ENCODE results near the gene SULF2. TPM values are rescaled to one million over a fixed set of nuclear protein-coding genes. Genes with fewer than 3 reads are reported as not detected.

The SULF2 gene
- total RNA-seq, 1 donor from 2014 or later: 39.7 TPM

DNA sequence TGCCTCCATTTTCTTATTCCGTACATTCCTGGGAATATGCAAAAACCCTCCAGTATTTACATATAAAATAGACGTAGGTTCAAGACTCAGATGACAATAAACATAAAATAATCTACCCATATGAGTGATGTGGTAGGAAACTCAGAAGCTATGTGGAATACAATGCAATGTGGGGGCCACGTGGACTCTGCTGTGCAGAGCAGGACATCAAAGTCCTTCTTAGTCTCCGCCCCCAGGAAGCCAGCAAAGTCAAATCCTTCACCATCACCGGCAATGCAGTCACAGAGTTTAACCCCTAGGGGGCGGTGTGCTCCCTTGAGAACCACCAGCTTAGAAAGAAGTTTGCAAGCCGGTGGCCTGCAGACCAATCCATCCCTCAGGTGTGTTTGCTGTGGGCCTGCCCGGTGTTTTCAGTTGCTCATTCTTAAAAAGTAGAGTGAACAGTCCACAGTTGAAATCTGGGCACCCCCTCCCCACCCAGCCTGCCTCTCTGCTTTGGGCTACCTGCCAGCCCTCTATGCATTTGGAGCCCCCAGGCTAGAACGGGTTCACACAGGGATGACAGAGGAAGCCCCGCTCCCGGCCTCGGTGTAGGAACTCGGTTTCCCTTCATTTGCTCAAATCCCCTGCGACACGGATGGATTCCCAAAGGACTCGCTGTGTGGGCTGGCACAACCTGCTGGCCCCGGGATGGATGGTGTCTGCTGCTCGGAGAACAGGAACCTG lies 59.9 kb downstream of the SULF2 start:
- intact Hi-C loops (cut with DNase I): loop anchor here (2.0 to 10.0 kb wide), 3 partner anchors 57 to 895 kb away; no protein-coding TSS in a partner anchor
- peak; percentile 89 for DNase-seq (ENCODE audit: low spot score)

DNA sequence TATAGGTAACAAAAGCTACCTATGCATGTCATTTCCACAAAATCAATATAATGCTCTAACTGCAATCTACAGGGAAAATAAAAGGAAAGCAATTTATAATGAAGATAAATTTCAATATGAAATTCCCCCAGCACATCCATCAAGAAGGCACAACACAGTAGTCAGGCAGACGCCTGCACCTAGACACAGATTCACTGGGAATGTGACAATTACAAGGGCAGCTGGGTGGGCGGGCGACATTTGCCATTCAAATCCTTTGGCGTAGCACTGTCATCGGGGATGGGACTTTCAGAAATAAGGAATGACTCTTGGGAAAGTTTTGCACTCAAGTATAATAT lies 60.4 kb downstream of the SULF2 start:
- no peak for DNase-seq (ENCODE audit: low spot score)
- intact Hi-C loops (cut with DNase I): loop anchor here (2.0 to 10.0 kb wide), 3 partner anchors 57 to 896 kb away; no protein-coding TSS in a partner anchor

DNA sequence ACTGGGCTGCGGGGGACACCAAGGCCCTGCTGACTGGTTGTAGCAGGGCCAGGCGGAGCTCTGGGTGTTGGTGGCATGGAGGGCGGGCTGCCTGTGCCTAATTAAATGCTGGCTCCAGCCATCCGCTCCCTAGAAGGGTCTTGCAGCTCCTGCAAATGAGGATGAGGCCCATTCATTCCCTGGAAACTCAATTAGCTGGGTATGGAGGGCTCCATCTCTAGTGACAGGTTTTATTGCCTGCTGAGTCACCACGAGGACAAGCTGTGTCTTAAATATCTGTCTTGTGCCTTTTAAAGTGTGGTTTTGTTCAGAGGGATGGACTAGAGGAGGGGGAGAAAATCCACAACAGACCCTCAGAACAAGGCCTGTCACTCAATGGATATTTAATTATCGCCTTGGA lies 60.9 kb downstream of the SULF2 start:
- intact Hi-C loops (cut with DNase I): loop anchor here (2.0 to 10.0 kb wide), 2 partner anchors 570 to 896 kb away; no protein-coding TSS in a partner anchor
- DNase-seq (ENCODE audit: low spot score): no peak

DNA sequence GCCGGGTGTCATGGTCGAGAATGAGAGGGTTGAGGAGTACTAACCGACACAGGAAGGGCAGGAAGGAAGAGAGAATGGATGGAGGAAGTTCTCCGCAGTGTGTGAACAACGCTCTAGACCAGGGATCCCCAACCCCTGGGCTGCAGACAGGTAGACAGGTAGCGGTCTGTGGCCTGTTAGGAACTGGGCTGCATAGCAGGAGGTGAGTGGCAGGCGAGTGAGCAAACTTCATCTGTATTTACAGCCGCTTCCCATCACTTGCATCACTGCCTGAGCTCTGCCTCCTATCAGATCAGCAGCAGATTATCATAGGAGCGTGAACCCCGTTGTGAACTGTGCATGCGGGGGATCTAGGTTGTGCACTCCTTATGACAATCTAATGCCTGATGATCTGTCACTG lies 62.0 kb downstream of the SULF2 start:
- intact Hi-C loops (cut with DNase I): loop anchor here (10.0 kb wide), 1 partner anchor 571 kb away; no protein-coding TSS in a partner anchor

DNA sequence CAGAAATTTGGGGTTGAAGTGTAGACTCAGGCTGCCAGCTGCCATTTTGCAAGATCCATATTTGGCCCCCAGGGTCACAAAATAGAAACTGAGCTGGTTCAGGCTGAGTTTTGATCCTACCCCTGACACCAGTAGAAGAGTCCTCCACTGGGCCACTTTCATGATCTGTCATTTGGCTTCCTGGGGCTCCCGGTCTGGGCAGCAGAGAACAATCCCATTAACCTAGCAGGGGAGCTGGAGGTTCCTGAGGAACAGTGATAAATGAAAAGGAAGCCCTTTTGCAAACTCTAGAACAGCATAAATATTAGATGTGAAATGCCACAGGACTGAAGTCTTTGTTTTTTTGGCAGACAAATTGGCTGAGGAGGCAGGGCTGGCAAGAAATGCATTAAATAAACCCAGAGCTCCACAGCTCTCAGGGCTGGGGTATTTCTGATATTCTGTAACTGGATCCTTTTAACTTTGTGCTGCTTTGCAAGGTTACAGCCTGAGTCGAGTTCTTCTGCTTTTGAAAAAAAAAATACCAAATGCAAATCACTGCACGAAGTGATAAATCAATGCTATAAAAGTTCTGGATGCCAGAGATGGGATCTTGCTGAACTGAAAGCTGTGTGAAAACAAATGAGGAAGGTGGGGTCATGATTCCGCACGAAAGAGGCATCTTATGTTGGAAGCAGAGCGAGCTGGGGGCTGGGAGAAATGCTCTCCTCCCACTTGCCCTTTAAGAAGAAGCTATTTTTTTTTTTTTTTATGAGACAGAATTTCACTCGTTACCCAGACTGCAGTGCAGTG lies 64.4 kb downstream of the SULF2 start:
- no peak for DNase-seq (ENCODE audit: low spot score)
- intact Hi-C loops (cut with DNase I): loop anchor here (10.0 kb wide), 1 partner anchor 574 kb away; no protein-coding TSS in a partner anchor

More for the DNA sequence above, 62.0 kb downstream of the SULF2 start:
- DNase-seq (ENCODE audit: low spot score): no peak

DNA sequence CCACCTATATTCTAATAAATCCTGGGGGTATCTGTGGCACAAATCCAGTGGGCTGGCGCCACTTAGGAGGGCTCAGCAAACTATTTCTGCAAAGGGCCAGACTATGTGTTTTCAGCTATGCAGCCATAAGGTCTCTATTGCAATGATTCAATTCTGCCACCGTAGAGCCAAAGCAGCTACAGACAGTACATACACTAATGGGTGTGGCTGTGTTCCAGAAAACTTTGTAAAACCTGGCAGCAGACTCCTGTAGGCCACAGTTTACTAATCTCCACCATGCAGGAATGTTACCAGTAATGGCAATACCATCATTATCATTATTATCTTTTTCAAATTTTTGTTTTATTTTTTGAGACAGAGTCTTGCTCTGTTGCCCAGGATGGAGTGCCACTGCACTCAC lies 65.7 kb downstream of the SULF2 start:
- intact Hi-C loops (cut with DNase I): loop anchor here (10.0 kb wide), 1 partner anchor 575 kb away; no protein-coding TSS in a partner anchor
- no peak for DNase-seq (ENCODE audit: low spot score)

DNA sequence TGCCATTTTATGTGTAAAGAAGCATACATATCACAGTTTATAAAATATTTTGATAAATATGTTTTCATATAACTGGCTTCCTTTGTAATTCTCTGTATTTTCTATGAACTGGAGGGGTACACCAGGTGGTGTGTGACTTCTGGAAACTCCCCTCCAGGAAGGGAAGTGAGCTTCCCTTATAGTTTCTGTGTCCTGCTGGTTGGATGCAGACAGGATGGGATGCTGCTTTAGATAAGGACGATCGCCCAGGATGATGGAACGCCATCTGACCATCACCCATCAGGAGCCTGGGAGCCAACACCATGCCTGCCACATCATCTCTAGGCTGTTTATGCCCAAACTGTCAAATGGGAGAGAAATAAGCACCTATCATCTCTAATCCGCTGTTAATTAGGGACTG lies 66.1 kb downstream of the SULF2 start:
- DNase-seq (ENCODE audit: low spot score): no peak
- intact Hi-C loops (cut with DNase I): no loop called here

DNA sequence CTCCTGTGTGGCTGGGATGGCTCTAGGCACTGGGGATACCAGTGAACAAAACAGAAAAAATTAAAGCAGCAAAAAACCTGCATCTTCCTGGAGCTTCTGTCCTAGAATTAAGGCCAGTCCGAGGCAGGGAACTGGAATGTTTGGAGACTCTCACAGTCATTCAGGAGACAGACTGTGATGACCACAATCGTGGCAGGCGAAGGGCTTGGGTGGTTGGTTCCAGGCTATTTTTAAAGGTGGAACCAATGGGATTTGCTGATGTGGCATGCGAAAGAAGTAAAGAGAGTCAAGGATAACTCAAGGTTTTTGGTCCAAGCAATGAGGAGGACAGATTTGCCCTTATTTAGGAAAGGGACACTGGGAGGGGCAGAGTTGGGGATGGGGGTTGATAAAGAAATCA lies 66.9 kb downstream of the SULF2 start:
- no peak for DNase-seq (ENCODE audit: low spot score)
- intact Hi-C loops (cut with DNase I): no loop called here

DNA sequence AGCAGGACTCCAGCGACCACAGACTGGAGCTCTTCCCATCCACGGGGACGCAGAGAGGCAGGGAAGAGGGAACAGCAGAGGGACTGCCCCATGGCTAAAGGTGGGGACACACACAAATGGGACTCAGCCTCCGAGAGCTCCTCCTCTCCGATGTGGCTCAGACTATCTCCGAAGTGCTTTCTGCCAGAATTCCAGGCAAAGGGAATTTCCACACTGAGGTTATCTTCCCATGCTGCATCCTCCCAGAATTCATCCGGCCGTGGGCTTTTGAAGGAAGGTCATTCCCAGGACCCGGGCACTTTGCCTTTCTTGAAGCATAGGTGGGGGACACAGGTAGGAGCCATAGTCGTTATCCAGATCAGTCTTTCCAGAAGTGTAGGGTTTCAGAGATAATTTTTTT lies 67.9 kb downstream of the SULF2 start:
- no peak for DNase-seq (ENCODE audit: low spot score)

DNA sequence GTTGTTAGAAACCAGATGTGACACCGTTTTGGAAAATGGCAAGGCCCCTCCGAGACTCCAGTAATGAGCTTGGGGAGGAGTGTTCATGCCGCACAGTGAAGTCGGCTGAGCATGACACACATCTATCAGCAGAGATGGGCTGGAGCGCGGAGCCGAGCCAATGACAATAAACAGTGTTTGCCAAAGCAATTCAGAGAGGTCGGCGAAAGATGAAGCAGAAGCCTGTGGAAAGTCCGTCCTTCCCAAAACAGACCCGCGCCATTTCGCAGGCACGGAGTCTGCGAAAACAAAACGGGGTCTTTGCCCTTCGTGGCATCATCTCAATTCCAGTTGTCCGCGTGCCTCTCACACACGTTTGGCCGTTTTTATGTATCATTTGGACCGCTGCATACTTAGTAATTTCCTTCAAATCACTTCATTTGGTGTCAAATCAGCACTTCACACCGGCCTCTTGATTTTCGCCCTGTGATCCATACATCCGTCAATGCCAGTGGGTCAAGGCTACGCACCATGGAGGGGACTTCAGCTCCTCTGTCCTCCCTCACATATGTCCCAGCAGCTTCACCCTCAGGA lies 71.3 kb downstream of the SULF2 start:
- intact Hi-C loops (cut with DNase I): no loop called here
- DNase-seq (ENCODE audit: low spot score): no peak

More for the DNA sequence above, 67.9 kb downstream of the SULF2 start:
- intact Hi-C loops (cut with DNase I): no loop called here

DNA sequence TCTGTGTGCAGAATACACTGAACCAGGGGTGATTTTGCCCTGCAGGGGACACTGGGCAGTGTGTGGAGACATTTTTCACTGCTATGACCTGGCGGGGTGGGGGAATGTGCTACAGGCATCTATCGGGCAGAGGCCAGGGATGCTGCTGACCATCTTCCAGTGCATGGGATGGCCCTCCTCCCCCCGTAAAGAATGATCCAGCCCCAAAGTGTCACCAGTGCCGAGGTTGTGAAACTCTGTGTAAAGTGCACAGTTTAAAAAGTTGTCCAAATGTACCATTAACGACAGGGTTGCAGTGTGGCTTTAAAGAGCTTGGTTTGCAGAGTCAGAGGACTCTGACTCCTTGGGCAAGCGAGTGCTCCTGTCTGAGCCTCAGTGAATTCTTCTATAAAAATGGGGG lies 72.1 kb downstream of the SULF2 start:
- intact Hi-C loops (cut with DNase I): no loop called here
- DNase-seq (ENCODE audit: low spot score): no peak

DNA sequence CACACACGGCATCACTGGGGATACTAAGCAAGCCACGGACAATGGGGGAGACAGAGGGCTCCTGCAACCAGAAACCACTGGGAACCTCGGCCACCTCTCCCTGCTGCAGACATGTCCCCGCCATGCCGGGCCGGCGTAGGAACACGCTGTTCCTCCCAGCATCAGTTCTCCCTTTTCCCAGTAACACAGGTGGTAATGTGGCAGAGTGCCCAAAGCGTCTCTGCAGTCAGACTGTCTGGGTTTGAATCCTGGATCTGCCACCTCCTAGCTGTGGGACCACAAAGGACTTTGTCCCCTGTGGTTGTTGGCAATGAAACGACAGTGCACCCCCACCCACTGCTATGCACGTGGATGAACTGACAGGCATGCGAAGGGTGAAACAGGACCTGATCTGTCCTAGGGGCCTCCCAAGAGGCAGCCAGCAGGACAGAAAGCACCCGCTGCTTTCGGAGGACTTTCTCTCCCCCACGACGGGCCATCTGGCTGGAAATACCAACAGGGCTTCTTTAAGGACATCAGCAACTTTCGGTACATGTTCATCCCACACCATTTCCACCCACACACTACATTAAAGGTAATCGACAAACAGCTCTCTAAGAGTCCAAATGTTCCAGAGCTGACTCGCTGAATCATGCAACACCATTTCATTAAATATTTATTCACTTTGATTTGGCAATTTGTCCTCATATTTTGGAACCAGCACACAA lies 74.1 kb downstream of the SULF2 start:
- DNase-seq (ENCODE audit: low spot score): no peak
- intact Hi-C loops (cut with DNase I): no loop called here

DNA sequence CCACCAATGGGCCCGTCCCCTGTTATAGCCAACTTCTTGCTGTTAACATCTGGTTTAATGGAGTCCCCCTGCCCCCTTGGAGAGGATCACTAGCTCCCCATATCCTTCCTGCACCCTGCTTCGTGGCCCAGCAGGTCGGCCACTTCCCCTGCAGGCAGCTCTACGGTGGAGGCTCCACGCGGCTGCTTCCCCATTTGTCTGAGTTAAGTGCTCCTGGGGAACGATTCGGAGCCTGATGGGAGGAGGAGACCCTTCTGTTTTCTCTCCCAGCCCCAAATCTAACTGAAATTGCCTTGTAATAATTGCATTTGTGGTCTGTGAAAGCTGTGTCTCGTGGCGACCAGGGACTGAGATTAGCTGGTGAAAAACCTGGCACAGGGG lies 74.6 kb downstream of the SULF2 start:
- intact Hi-C loops (cut with DNase I): no loop called here
- DNase-seq (ENCODE audit: low spot score): no peak

DNA sequence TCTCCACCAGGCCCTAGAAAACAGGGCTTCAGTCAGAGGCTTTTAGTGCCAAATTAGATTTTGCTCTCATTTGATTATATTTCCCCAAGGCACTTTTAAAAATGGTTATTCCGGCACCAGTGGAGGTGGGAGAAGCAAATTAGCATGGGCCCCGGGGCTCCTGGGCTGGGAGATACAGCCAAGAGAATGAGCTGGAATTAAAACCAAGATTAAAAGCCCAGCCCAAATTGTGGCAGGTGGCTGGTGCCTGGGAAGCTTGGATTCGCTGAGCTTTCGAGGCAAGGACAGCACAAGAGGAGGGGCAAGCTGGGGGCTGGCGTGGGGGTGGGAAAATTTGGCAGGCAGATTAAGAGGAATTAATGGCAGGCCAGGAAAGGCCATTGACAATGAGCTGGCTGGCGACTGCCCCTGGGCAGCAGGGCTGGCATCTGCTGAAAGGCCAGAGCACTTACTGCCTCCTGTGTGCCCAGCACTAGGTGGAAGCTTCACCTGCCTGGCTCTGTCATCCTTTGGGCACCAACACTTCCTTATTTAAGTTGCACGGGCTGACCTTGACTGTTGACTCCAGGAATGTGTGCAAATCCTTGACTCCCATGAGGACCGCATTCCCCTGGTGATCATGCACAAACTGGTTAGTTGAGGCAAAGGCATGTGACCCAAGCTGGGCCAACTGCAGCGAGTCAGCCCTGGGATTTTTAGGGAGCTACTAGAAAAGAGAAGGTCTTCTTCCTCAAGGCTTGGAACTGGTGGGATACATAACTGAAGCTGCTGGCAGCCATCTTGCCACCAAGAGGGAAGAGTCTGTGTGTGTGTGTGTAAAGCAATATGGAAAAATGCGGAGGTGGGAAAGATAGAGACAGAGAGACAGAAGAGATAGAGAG lies 76.1 kb downstream of the SULF2 start:
- no peak for DNase-seq (ENCODE audit: low spot score)
- intact Hi-C loops (cut with DNase I): no loop called here

DNA sequence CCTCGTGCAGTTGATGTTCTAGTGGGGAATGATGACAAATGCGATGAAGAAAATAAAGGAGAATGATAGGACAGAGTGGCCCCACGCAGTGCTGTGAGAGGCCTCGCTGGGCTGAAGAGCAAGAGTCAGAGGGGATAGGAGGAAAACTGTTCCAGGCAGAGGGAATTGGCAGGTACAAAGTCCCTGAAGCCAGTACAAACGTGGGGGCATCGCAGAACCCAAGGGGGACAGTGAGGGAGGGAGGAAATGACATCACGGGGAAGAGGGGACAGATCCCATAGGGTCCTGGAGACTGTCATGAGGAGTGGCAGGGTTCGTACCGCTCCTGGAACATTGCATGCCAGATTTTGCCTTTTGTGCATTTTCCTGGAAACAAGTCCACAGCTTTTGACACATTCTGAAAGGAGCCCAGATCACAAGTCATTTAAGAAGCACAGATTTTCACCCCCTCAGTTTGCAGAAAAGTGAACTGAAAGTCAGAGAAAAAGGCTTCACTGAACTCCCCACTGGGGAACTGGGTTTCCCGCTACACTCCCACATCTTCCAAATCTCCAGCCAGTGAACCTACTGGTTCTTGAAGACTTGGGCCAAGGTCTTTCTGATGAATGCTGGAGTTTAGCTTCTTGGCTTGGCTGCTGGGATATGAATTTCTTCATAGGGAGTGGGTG lies 77.0 kb downstream of the SULF2 start:
- intact Hi-C loops (cut with DNase I): no loop called here

DNA sequence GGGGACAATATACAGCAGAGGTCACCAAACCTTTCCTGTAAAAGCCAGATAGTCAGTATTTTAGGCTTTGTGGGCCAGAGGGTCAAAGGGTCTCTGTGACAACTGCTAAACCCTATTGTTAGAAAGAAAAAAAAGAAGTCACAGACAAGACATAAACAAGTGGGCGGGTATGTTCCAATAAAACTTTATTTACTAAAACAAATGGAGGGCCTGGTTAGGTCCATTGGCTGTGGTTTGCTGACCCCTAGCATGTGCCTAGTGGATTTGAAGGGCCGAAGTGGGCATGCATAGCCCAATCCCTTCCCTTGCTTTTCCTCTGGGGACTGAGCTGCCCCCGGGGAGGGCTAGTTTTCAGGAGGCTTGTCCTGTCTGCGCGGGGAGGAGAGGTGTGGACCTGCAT lies 78.9 kb downstream of the SULF2 start:
- intact Hi-C loops (cut with DNase I): no loop called here
- DNase-seq (ENCODE audit: low spot score): no peak

More for the DNA sequence above, 77.0 kb downstream of the SULF2 start:
- no peak for DNase-seq (ENCODE audit: low spot score)

DNA sequence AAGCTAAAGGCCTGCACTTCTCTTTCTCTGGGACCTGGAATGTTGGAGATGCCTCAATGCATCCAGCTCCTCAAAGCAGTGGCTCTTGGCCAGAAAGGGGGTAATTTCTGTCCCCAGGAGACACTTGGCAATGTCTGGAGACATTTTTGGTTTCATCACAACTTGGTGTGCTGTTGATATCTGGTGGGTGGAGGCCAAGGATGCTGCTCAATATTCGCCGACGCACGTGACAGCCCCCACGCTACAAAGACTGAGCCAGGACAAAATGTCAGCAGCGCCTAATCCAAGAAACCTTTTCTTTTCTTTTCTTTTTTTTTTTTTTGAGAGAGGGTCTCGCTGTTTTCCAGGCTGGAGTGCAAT lies 79.8 kb downstream of the SULF2 start:
- intact Hi-C loops (cut with DNase I): no loop called here
- no peak for DNase-seq (ENCODE audit: low spot score)

DNA sequence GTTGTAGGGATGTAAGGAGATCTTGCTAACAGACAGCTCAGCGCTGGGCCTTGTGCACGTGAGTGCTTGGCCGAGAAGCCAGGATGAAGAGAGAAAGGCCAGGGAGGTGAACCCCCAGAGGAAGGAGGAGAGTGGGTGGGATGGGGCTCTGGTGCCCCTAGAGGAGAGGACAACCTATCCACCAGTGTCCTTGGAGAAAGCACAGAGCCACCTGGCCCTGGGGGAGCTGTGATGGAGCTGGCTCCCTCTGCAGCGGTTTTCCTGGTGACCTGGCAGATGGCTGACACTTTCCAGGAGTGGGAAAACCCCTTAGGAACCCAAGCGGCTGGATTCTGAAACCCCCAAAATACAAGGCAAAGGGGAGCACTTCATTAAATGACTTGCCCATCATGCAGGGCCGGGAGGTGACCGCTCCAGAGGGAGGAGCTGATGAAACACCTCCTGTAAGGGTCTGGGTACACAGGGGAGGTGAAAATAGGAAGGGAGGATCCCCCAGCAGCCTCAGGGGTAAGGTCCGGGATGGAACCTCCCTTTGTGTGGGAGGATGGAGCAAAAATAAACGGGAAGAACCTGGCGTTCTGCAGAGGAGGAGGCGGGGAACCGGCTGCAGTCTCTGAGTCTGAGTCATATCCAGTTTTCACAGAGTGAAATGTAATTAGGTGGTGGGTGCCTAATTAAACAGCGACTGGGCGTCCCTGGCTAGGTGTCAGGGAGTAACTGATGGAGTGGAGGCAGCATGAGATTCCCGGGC lies 80.4 kb downstream of the SULF2 start:
- intact Hi-C loops (cut with DNase I): no loop called here
- no peak for DNase-seq (ENCODE audit: low spot score)

Data from cardiac septum (tissue), 1 donor.